Liver (tissue), 9 donors: ENCODE measurements around the gene ASB2. TPM values are rescaled to one million over a fixed set of nuclear protein-coding genes. Genes with fewer than 3 reads are reported as not detected.

Experiments used
- DNase-seq: peaks from one replicate; pipeline ENCODE4 v3.0.0-alpha.2; 2017; ENCODE audit warnings: low spot score
- H3K27ac ChIP-seq, 2 donors: one replicate each; pipeline ENCODE4 v1.7.0; 2013; ENCODE audit warnings: inconsistent platforms in 2 of 2, low read length in 2 of 2, control low read depth in 1 of 2, low read depth in 1 of 2, mild to moderate bottlenecking in 1 of 2
- H3K27me3 ChIP-seq, 4 donors: one replicate each; pipeline versions ENCODE4 v1.6.1 to v1.7.0; 2013; ENCODE audit warnings: low read length in 3 of 4, inconsistent platforms in 1 of 4, mild to moderate bottlenecking in 1 of 4, moderate library complexity in 1 of 4; ENCODE audit not compliant: control insufficient read depth in 4 of 4, insufficient read depth in 4 of 4
- H3K36me3 ChIP-seq, 4 donors: one replicate each; pipeline versions ENCODE4 v1.6.1 to v1.7.0; 2013; ENCODE audit warnings: low read length in 3 of 4, mild to moderate bottlenecking in 3 of 4, low read depth in 1 of 4, moderate library complexity in 1 of 4; ENCODE audit not compliant: control insufficient read depth in 4 of 4, insufficient read depth in 3 of 4
- H3K4me1 ChIP-seq, 4 donors: one replicate each; pipeline versions ENCODE4 v1.6.1 to v1.7.0; 2013; ENCODE audit warnings: low read length in 3 of 4, mild to moderate bottlenecking in 3 of 4, moderate library complexity in 1 of 4; ENCODE audit not compliant: control insufficient read depth in 4 of 4, insufficient read depth in 4 of 4
- H3K4me3 ChIP-seq, 3 donors: one replicate each; pipeline versions ENCODE4 v1.6.1 to v1.7.0; 2013; ENCODE audit warnings: low read length in 3 of 3, control low read depth in 1 of 3, low read depth in 1 of 3, mild to moderate bottlenecking in 1 of 3
- H3K9ac ChIP-seq, 2 donors: one replicate each; pipeline ENCODE4 v1.7.0; 2013; ENCODE audit warnings: low read length in 2 of 2, mild to moderate bottlenecking in 2 of 2, moderate library complexity in 2 of 2, control low read depth in 1 of 2, low read depth in 1 of 2
- H3K9me3 ChIP-seq, 4 donors: one replicate each; pipeline versions ENCODE4 v1.6.1 to v1.7.0; 2013; ENCODE audit warnings: low read length in 3 of 4; ENCODE audit not compliant: control insufficient read depth in 4 of 4
- EGR1 ChIP-seq, 2 donors: IDR thresholded peaks; 2 replicates each; pipeline ENCODE4 v1.6.1; 2016 to 2018; ENCODE audit warnings: antibody characterized with exemption in 2 of 2, low read depth in 2 of 2
- FOXA2 ChIP-seq: IDR thresholded peaks from 2 replicates; pipeline ENCODE4 v1.6.1; 2016; ENCODE audit warnings: antibody characterized with exemption
- GABPA ChIP-seq, 2 donors: IDR thresholded peaks in 1 of 2; conservative IDR thresholded peaks in 1 of 2; 2 replicates each; pipeline ENCODE4 v1.6.1; 2016; ENCODE audit warnings: antibody characterized with exemption in 2 of 2, mild to moderate bottlenecking in 1 of 2, moderate library complexity in 1 of 2
- HNF4A ChIP-seq, 2 donors: conservative IDR thresholded peaks; 2 replicates each; pipeline ENCODE4 v1.6.1; 2016; ENCODE audit warnings: antibody characterized with exemption in 2 of 2, mild to moderate bottlenecking in 2 of 2
- JUND ChIP-seq, 2 donors: IDR thresholded peaks; 2 replicates each; pipeline ENCODE4 v1.6.1; 2016; ENCODE audit warnings: antibody characterized with exemption in 2 of 2
- NR2F2 ChIP-seq: IDR thresholded peaks from 2 replicates; pipeline ENCODE4 v1.6.1; 2016; ENCODE audit warnings: antibody characterized with exemption
- RAD21 ChIP-seq, 2 donors: IDR thresholded peaks; 2 replicates each; pipeline ENCODE4 v1.6.1; 2016; ENCODE audit warnings: antibody characterized with exemption in 2 of 2, mild to moderate bottlenecking in 2 of 2
- RXRA ChIP-seq, 2 donors: IDR thresholded peaks; 2 replicates each; pipeline ENCODE4 v1.6.1; 2017 to 2018; ENCODE audit warnings: antibody characterized with exemption in 2 of 2, mild to moderate bottlenecking in 1 of 2
- SP1 ChIP-seq: IDR thresholded peaks from 2 replicates; pipeline ENCODE4 v1.6.1; 2018; ENCODE audit warnings: antibody characterized with exemption, mild to moderate bottlenecking
- TAF1 ChIP-seq: conservative IDR thresholded peaks from 2 replicates; pipeline ENCODE4 v1.6.1; 2016; ENCODE audit warnings: antibody characterized with exemption, mild to moderate bottlenecking
- YY1 ChIP-seq: IDR thresholded peaks from 2 replicates; pipeline ENCODE4 v1.6.1; 2016; ENCODE audit warnings: antibody characterized with exemption, mild to moderate bottlenecking
- WGBS: extraction: QIAGEN DNeasy Blood & Tissue Kit; methylation state at CpG from one replicate; pipeline ENCODE4 v1.1.7; 2013; 5-methylcytosine and 5-hydroxymethylcytosine counted together
- polyA plus RNA-seq, 2 donors: library from polyadenylated mRNA; stranded (reverse) in 1 of 2; unstranded in 1 of 2; fragments of 200-250 nt in 1 of 2; fragments of >200 nt in 1 of 2; fragmentation: Nextera tagmentation in 1 of 2; extraction: Ambion mirVana in 1 of 2; gene quantifications; one replicate each; pipeline versions ENCODE4 v1.2.1 to v1.2.3, GENCODE V29; 2013 to 2015
- total RNA-seq, 2 donors: library from RNA; depleted of rRNA; stranded (reverse); fragments of >200 nt; gene quantifications; one replicate each; pipeline ENCODE4 v1.2.3, GENCODE V29; 2014
- TF ChIP-seq, protein P1 (sequence below): IDR thresholded peaks from 2 replicates; pipeline ENCODE4 v1.6.1; 2016; ENCODE audit warnings: antibody characterized with exemption
- TF ChIP-seq, protein P2 (sequence below): fragments of 150-350 bp; IDR thresholded peaks from 2 replicates; pipeline ENCODE4 v1.5.1; 2017; ENCODE audit warnings: improper control_type of control experiment, low read depth, low read length; ENCODE audit not compliant: missing input control
- TF ChIP-seq, protein P3 (sequence below): IDR thresholded peaks from 2 replicates; pipeline ENCODE4 v1.6.1; 2016; ENCODE audit warnings: antibody characterized with exemption
- TF ChIP-seq, protein P4 (sequence below): IDR thresholded peaks from 2 replicates; pipeline ENCODE4 v1.6.1; 2016; ENCODE audit warnings: antibody characterized with exemption, mild to moderate bottlenecking
- donor health status: healthy.
- donor health status: healthy.
- donor health status: healthy.
- donor health status: healthy.
- donor health status: healthy.

The ASB2 gene
- total and polyA plus RNA-seq, 4 donors, result 0.18 to 0.56 (median 0.38) TPM

DNA sequence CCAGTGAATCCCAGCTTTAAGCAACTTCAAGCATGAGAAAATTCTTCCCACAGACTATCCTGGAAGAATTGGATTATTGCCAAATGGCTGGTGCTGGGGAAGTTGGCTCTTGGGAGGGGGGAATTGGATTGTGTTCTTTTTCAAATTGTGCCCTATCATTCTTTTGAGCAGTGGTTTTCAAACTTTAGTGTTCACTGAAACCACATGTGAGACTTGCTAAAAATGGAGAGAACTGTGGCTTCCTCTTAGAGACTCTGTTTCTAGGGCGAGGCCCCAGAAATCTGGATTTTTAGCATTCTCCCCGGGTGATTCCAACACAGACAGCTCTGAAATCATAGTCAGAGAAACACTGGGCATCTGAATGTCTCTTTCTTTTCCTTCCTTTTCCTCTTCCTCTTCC is 35.4 kb upstream of the ASB2 start:
- DNase-seq, result no peak
- H3K4me3 ChIP-seq, result no peak overlapping the region
- no peak overlapping the region for H3K9ac ChIP-seq
- H3K27me3 ChIP-seq, result no peaks in the 10 kb centered on the region
- 69% methylated on average over 2 of the region's 2 CpGs for WGBS
- H3K9me3 ChIP-seq, result no peaks in the 10 kb centered on the region
- no peaks in the 10 kb centered on the region for H3K4me1 ChIP-seq
- TF ChIP-seq, protein P1, sequence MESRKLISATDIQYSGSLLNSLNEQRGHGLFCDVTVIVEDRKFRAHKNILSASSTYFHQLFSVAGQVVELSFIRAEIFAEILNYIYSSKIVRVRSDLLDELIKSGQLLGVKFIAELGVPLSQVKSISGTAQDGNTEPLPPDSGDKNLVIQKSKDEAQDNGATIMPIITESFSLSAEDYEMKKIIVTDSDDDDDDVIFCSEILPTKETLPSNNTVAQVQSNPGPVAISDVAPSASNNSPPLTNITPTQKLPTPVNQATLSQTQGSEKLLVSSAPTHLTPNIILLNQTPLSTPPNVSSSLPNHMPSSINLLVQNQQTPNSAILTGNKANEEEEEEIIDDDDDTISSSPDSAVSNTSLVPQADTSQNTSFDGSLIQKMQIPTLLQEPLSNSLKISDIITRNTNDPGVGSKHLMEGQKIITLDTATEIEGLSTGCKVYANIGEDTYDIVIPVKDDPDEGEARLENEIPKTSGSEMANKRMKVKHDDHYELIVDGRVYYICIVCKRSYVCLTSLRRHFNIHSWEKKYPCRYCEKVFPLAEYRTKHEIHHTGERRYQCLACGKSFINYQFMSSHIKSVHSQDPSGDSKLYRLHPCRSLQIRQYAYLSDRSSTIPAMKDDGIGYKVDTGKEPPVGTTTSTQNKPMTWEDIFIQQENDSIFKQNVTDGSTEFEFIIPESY, result no peak
- TF ChIP-seq, protein P2, sequence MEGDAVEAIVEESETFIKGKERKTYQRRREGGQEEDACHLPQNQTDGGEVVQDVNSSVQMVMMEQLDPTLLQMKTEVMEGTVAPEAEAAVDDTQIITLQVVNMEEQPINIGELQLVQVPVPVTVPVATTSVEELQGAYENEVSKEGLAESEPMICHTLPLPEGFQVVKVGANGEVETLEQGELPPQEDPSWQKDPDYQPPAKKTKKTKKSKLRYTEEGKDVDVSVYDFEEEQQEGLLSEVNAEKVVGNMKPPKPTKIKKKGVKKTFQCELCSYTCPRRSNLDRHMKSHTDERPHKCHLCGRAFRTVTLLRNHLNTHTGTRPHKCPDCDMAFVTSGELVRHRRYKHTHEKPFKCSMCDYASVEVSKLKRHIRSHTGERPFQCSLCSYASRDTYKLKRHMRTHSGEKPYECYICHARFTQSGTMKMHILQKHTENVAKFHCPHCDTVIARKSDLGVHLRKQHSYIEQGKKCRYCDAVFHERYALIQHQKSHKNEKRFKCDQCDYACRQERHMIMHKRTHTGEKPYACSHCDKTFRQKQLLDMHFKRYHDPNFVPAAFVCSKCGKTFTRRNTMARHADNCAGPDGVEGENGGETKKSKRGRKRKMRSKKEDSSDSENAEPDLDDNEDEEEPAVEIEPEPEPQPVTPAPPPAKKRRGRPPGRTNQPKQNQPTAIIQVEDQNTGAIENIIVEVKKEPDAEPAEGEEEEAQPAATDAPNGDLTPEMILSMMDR, result no peak
- TF ChIP-seq JUND (IDR thresholded peaks at IDR 0.05) (no peak), YY1 (no peak), EGR1 (IDR thresholded peaks at IDR 0.05; ENCODE audit: low read depth in 2 of 2) (no peak)
- no peaks in the 10 kb centered on the region for H3K36me3 ChIP-seq
- no peak overlapping the region for H3K27ac ChIP-seq

DNA sequence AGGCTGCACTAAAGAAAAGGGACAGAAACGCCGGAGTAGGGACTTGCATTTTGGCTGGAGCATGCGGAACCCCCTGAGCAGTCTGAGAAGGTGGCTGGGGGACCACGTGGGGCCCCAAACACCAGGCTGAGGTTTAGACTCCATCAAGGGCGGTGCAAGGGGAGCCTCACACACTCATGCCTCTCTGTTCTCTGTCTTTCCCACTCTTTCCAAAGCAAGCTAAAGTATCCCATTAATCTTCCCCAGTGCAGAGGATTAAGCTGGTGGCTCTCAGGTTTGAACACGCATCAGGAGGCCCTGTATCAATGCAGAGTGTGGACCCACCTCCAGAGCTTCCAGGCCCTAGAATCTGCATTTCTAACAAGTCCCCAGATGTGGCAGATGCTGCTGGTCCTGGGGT is 34.3 kb upstream of the ASB2 start:
- no peaks in the 10 kb centered on the region for H3K9me3 ChIP-seq
- H3K27ac ChIP-seq, result no peak overlapping the region
- no peak for DNase-seq
- no peaks in the 10 kb centered on the region for H3K27me3 ChIP-seq
- H3K4me1 ChIP-seq, result no peaks in the 10 kb centered on the region
- no peak overlapping the region for H3K4me3 ChIP-seq
- no peaks in the 10 kb centered on the region for H3K36me3 ChIP-seq
- no peak overlapping the region for H3K9ac ChIP-seq
- no peak for TF ChIP-seq RAD21 (IDR thresholded peaks at IDR 0.05)
- TF ChIP-seq SP1, result no peak
- no peak for TF ChIP-seq RXRA (IDR thresholded peaks at IDR 0.05)
- no peak for TF ChIP-seq NR2F2
- WGBS, result 87% methylated on average over 6 of the region's 6 CpGs

DNA sequence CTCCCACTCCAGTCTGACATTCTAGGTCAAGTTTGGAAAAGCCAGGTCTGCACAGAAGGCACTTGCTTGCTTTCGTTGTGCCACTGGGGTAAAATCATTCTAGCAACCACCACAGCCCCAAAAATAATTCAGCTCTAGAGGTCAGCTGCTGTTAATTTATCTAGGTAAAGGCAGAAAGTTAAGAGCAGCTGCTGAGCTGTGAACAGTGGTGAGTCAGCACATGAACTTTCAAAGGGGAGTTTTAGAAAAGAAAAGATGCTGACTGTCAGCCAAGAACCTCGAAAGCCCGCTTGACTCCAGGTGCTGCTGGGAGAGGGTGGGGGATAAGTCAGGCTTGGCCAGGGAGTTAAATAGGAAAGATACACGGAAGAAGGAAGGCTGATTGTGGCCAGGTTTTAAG is 33.4 kb upstream of the ASB2 start:
- Histone ChIP-seq H3K9me3 (no peaks in the 10 kb centered on the region), H3K27ac (no peak overlapping the region), H3K9ac (no peak overlapping the region), H3K4me3 (no peak overlapping the region), H3K36me3 (no peaks in the 10 kb centered on the region), H3K4me1 (no peaks in the 10 kb centered on the region), H3K27me3 (no peaks in the 10 kb centered on the region)
- no peak for DNase-seq
- no peak for TF ChIP-seq TAF1
- no peak for TF ChIP-seq FOXA2
- TF ChIP-seq NR2F2, result no peak
- WGBS, result 65% methylated on average over 4 of the region's 4 CpGs

DNA sequence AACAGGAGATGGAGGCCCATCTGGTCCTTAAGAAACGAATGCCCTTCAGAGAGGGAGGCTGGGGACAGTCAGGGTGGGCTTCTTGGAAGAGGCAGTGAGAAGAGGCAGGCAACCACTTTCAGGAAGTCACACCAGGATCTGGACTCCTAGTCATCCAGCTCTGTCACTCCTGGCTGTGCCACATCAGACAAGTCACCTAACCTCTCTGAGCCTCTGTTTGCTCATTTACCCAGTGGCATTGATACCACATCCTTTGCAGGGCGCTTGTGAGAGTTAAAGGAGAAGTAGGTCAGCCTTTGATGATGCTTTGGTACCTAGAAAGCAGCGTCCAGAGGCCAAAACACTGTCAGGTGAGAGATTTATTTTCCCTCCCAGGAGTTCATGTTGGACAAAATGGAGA is 31.9 kb upstream of the ASB2 start:
- no peak for DNase-seq
- 76% methylated on average over 3 of the region's 3 CpGs for WGBS
- no peak overlapping the region for H3K9ac ChIP-seq
- H3K4me3 ChIP-seq, result no peak overlapping the region
- no peaks in the 10 kb centered on the region for H3K36me3 ChIP-seq
- no peaks in the 10 kb centered on the region for H3K9me3 ChIP-seq
- H3K27me3 ChIP-seq, result no peaks in the 10 kb centered on the region
- no peaks in the 10 kb centered on the region for H3K4me1 ChIP-seq
- H3K27ac ChIP-seq, result no peak overlapping the region
- TF ChIP-seq, protein P3, sequence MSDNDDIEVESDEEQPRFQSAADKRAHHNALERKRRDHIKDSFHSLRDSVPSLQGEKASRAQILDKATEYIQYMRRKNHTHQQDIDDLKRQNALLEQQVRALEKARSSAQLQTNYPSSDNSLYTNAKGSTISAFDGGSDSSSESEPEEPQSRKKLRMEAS, result no peak
- TF ChIP-seq YY1, result no peak
- TF ChIP-seq RXRA (IDR thresholded peaks at IDR 0.05), result no peak
- no peak for TF ChIP-seq HNF4A (conservative IDR thresholded peaks at IDR 0.05)
- TF ChIP-seq, protein P2, result no peak
- no peak for TF ChIP-seq GABPA (IDR thresholded peaks at IDR 0.05 in 1 of 2, conservative IDR thresholded peaks at IDR 0.05 in 1 of 2)
- TF ChIP-seq, protein P4, sequence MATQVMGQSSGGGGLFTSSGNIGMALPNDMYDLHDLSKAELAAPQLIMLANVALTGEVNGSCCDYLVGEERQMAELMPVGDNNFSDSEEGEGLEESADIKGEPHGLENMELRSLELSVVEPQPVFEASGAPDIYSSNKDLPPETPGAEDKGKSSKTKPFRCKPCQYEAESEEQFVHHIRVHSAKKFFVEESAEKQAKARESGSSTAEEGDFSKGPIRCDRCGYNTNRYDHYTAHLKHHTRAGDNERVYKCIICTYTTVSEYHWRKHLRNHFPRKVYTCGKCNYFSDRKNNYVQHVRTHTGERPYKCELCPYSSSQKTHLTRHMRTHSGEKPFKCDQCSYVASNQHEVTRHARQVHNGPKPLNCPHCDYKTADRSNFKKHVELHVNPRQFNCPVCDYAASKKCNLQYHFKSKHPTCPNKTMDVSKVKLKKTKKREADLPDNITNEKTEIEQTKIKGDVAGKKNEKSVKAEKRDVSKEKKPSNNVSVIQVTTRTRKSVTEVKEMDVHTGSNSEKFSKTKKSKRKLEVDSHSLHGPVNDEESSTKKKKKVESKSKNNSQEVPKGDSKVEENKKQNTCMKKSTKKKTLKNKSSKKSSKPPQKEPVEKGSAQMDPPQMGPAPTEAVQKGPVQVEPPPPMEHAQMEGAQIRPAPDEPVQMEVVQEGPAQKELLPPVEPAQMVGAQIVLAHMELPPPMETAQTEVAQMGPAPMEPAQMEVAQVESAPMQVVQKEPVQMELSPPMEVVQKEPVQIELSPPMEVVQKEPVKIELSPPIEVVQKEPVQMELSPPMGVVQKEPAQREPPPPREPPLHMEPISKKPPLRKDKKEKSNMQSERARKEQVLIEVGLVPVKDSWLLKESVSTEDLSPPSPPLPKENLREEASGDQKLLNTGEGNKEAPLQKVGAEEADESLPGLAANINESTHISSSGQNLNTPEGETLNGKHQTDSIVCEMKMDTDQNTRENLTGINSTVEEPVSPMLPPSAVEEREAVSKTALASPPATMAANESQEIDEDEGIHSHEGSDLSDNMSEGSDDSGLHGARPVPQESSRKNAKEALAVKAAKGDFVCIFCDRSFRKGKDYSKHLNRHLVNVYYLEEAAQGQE, result no peak
